IMR-90 (cell line): ENCODE results near the gene HMG20A. TPM values are rescaled to one million over a fixed set of nuclear protein-coding genes. Genes with fewer than 3 reads are reported as not detected.

Experiments
- ATAC-seq: fragments of 200-7000 bp; cut with Tn5 transposase; 2 replicates; pipeline ENCODE4 v1.9.1; 2020; ENCODE audit warnings: low read depth, mild to moderate bottlenecking, moderate library complexity
- BruUV-seq: library from RNA; stranded (reverse); fragments of 400-500 nt; replicated peaks from 2 replicates; lab custom pipeline; 2021; lab: Mats Ljungman, UMichigan
- CTCF ChIA-PET: fragments of 300-600 bp; formaldehyde crosslinking; extraction: SDS; loops from one replicate; lab custom pipeline; 2021; ENCODE audit warnings: antibody characterized with exemption; lab: Yijun Ruan, JAX
- POLR2A ChIA-PET: fragments of 300-600 bp; sonication (Branson Sonifier 250); formaldehyde crosslinking; loops from one replicate; lab custom pipeline; 2022; ENCODE audit warnings: antibody characterized with exemption; ENCODE audit not compliant: unreplicated experiment; lab: Charles Lee
- DNase-seq: peaks from one replicate; pipeline ENCODE4 v3.0.0; 2013
- H2AFZ ChIP-seq: replicated peaks from 2 replicates; pipeline ENCODE3; 2013; ENCODE audit warnings: low read length, mild to moderate bottlenecking; ENCODE audit not compliant: poor library complexity
- H2AK5ac ChIP-seq: 2 replicates; pipeline ENCODE4 v1.6.1; 2013; ENCODE audit warnings: low read depth, low read length, inconsistent platforms
- H2AK9ac ChIP-seq: replicated peaks from 2 replicates; pipeline ENCODE3; 2013; ENCODE audit warnings: mild to moderate bottlenecking, low read depth, low read length, moderate library complexity; ENCODE audit not compliant: poor library complexity
- H2BK120ac ChIP-seq: 2 replicates; pipeline ENCODE4 v1.6.1; 2013; ENCODE audit warnings: low read depth, low read length, inconsistent platforms
- H2BK15ac ChIP-seq: 3 replicates; pipeline ENCODE4 v1.6.1; 2013; ENCODE audit warnings: low read depth, low read length, inconsistent platforms
- H2BK20ac ChIP-seq: 2 replicates; pipeline ENCODE4 v1.6.1; 2013; ENCODE audit warnings: low read depth, mild to moderate bottlenecking, inconsistent platforms, low read length, moderate library complexity
- H2BK5ac ChIP-seq: 2 replicates; pipeline ENCODE4 v1.6.1; 2013; ENCODE audit warnings: mild to moderate bottlenecking, low read depth, low read length, inconsistent platforms; ENCODE audit not compliant: poor library complexity, severe bottlenecking
- H3K14ac ChIP-seq: replicated peaks from 2 replicates; pipeline ENCODE4 v1.6.1; 2013; ENCODE audit warnings: low read depth, low read length, inconsistent platforms
- H3K18ac ChIP-seq: 2 replicates; pipeline ENCODE4 v1.6.1; 2013; ENCODE audit warnings: low read depth, low read length, control low read depth
- H3K23ac ChIP-seq: 2 replicates; pipeline ENCODE4 v1.6.1; 2013; ENCODE audit warnings: low read depth, low read length, inconsistent platforms
- H3K27ac ChIP-seq: 2 replicates; pipeline ENCODE4 v1.5.1; 2013; ENCODE audit warnings: mild to moderate bottlenecking, control low read depth, low read length; ENCODE audit not compliant: insufficient read depth
- H3K27me3 ChIP-seq: 2 replicates; pipeline ENCODE4 v1.6.1; 2013; ENCODE audit warnings: low read length; ENCODE audit not compliant: control insufficient read depth, insufficient read depth
- H3K36me3 ChIP-seq: 2 replicates; pipeline ENCODE4 v1.6.1; 2013; ENCODE audit warnings: low read length, mixed read lengths; ENCODE audit not compliant: control insufficient read depth, insufficient read depth
- H3K4ac ChIP-seq: 2 replicates; pipeline ENCODE4 v1.6.1; 2013; ENCODE audit warnings: low read depth, low read length, inconsistent platforms
- H3K4me1 ChIP-seq: 2 replicates; pipeline ENCODE4 v1.6.1; 2013; ENCODE audit warnings: low read length, mixed read lengths; ENCODE audit not compliant: control insufficient read depth, insufficient read depth
- H3K4me2 ChIP-seq: 2 replicates; pipeline ENCODE4 v1.6.1; 2013; ENCODE audit warnings: low read depth, mild to moderate bottlenecking, control low read depth, low read length, moderate library complexity
- H3K4me3 ChIP-seq: 2 replicates; pipeline ENCODE4 v1.5.1; 2013; ENCODE audit warnings: low read depth, mild to moderate bottlenecking, control low read depth, low read length, moderate library complexity; ENCODE audit not compliant: insufficient read depth
- H3K56ac ChIP-seq: 2 replicates; pipeline ENCODE4 v1.6.1; 2013; ENCODE audit warnings: low read length, inconsistent platforms; ENCODE audit not compliant: insufficient read depth; ENCODE audit errors: extremely low read depth
- H3K79me1 ChIP-seq, 2 experiments: 2 replicates each; pipeline ENCODE4 v1.6.1; 2013; ENCODE audit warnings: low read length in 2 of 2, inconsistent platforms in 1 of 2, low read depth in 1 of 2
- H3K9ac ChIP-seq: 2 replicates; pipeline ENCODE4 v1.6.1; 2013; ENCODE audit warnings: low read depth, low read length, control low read depth
- H3K9me1 ChIP-seq: 2 replicates; pipeline ENCODE4 v1.6.1; 2013; ENCODE audit warnings: low read length, inconsistent platforms; ENCODE audit not compliant: insufficient read depth
- H3K9me3 ChIP-seq: 2 replicates; pipeline ENCODE4 v1.6.1; 2013; ENCODE audit warnings: low read length; ENCODE audit not compliant: control insufficient read depth, insufficient read depth
- H4K20me1 ChIP-seq: 2 replicates; pipeline ENCODE4 v1.6.1; 2013; ENCODE audit warnings: low read length, inconsistent platforms; ENCODE audit not compliant: insufficient read depth
- H4K5ac ChIP-seq: 2 replicates; pipeline ENCODE4 v1.6.1; 2013; ENCODE audit warnings: mild to moderate bottlenecking, low read depth, low read length, control low read depth
- H4K8ac ChIP-seq, 2 experiments: 2 replicates each; pipeline ENCODE4 v1.6.1; 2013; ENCODE audit warnings: low read depth in 2 of 2, low read length in 2 of 2, control low read depth in 1 of 2, inconsistent platforms in 1 of 2
- H4K91ac ChIP-seq: 2 replicates; pipeline ENCODE4 v1.6.1; 2013; ENCODE audit warnings: low read depth, low read length, inconsistent platforms; ENCODE audit not compliant: insufficient read depth
- CEBPB ChIP-seq: IDR thresholded peaks from 2 replicates; pipeline ENCODE4 v1.6.1; 2012; ENCODE audit warnings: low read depth, low read length, improper control_type of control experiment
- RFX5 ChIP-seq: IDR thresholded peaks from 2 replicates; pipeline ENCODE4 v1.8.0; 2012; ENCODE audit warnings: low read depth, mild to moderate bottlenecking, low read length, moderate library complexity
- WGBS, 2 experiments: methylation state at CpG; one replicate each; pipeline versions ENCODE4 v1.1.5 to v1.1.7; 2013; ENCODE audit warnings: missing lambda C conversion rate in 2 of 2; ENCODE audit not compliant: insufficient read length in 1 of 2; ENCODE audit errors: extremely low coverage in 2 of 2; 5-methylcytosine and 5-hydroxymethylcytosine counted together
- dilution Hi-C: fragments of 300-500 bp; cut with HindIII; formaldehyde crosslinking; loops from one replicate; pipeline ENCODE4 v1.14.3; 2018; ENCODE audit warnings: low sequenced_read_pairs; ENCODE audit not compliant: unreplicated experiment
- in situ Hi-C: fragments of 300-500 bp; cut with MboI; formaldehyde crosslinking; loops from 3 replicates; pipeline ENCODE4 v1.14.3; 2019; ENCODE audit warnings: low sequenced_read_pairs, inconsistent platforms, mixed read lengths
- intact Hi-C: fragments of 100-400 bp; cut with micrococcal nuclease; formaldehyde crosslinking; loops from 2 replicates; pipeline ENCODE4 v1.10.0; 2022
- polyA plus RNA-seq, 3 experiments: library from polyadenylated mRNA; depleted of rRNA; stranded (reverse); fragments of >200 nt; gene quantifications; 2 replicates each; pipeline ENCODE4 v1.2.3, GENCODE V29; 2012; ENCODE audit warnings: low replicate concordance in 1 of 3
- total RNA-seq: library from RNA; depleted of rRNA; stranded (reverse); fragments of >200 nt; gene quantifications from 2 replicates; pipeline ENCODE4 v1.2.3, GENCODE V29; 2012

HMG20A gene
- total and polyA plus RNA-seq, 2 of the 4 experiments (the other 2 are of a cell fraction) = 22.3 to 25.3 TPM

DNA sequence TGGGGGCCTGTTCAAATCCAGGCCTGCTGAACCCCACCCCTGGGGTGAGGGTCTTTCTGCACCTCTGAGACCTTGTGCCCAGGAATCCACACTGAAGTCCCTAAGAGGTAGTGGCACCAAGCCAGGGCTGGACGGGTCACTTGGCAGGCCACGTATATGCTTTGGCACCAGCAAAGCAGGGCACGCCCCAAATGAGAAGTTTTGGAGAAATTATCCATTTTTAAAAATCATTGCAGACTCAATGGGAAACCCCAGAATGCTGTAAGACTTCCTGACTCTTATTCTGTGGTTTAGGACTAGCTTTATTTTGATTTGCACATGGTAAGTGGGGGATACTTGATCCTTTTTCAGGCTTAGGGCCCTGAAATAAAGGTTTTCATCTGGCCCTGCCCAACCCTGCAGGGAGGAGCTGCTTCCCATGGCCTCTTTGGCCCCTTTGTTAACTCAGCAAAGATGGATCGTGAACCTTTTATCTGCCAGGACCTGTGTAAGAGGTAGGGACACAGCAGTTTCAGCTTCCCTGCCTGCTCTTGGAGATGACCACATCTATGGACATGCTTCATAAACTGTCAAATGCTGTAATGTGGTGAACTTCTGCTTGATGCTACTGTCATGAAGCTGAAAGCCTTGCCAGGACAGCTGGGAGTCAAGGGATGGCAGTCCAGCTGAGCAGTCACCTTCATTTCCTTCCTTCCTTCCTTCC lies 88.0 kb downstream of the HMG20A start:
- DNase-seq (peak; percentile 71), ATAC-seq (peak; percentile 30)
- BruUV-seq = no TSS peak
- Histone ChIP-seq H3K4me3 (no peak overlapping the region), H3K4ac (no peak overlapping the region), H3K36me3 (no peaks in the 10 kb centered on the region), H3K9ac (no peak overlapping the region), H2BK5ac (no peak overlapping the region), H2AK9ac (peak overlapping the region; percentile 16), H2BK15ac (no peak overlapping the region), H3K23ac (no peak overlapping the region), H2BK120ac (no peak overlapping the region; the same call in 1 of the 2 replicates), H3K27ac (no peak overlapping the region), H4K91ac (no peak overlapping the region; the same call in 1 of the 2 replicates), H3K9me3 (peaks cover 2% of the 10 kb centered on the region; the same call in 1 of the 2 replicates), H3K79me1 (no peaks in the 10 kb centered on the region), H3K14ac (peak overlapping the region; percentile 90), H4K20me1 (no peaks in the 10 kb centered on the region), H3K56ac (no peak overlapping the region), H3K9me1 (peaks cover 7% of the 10 kb centered on the region), H3K4me2 (no peak overlapping the region), H4K8ac (peak overlapping the region in 1 of 2 experiments; percentile 20; a peak in 2 of 4 replicates), H3K27me3 (no peaks in the 10 kb centered on the region), H2BK20ac (no peak overlapping the region), H2AFZ (peak overlapping the region; percentile 79), H4K5ac (0 out of 2 replicates have a peak overlapping the region, but pooled peaks have one; percentile 15), H2AK5ac (peak overlapping the region; percentile 35; the same call in 1 of the 2 replicates), H3K18ac (no peak overlapping the region), H3K4me1 (peaks cover 13% of the 10 kb centered on the region)
- in situ Hi-C loops = no loop called here
- dilution Hi-C loops = no loop called here
- intact Hi-C loops = no loop called here
- ChIA-PET CTCF (interaction anchor here (1.6 kb wide), 1 partner anchor 11 kb away, joined by 4 read pairs; no protein-coding TSS in a partner anchor), POLR2A (no interaction called here)
- no CpG with 5 or more reads among the region's 4 CpGs for WGBS, 2 experiments
- TF ChIP-seq RFX5 (no peak), CEBPB (peak; percentile 50)
